Activated CD8-positive, alpha-beta memory T cell treated with anti-CD3 and anti-CD28 coated beads for 1 hour (primary cell): ENCODE measurements around the gene RSU1.

Experiments
- DNase-seq, 2 donors: peaks; one replicate each; pipeline ENCODE4 v3.0.0-alpha.2; 2020; ENCODE audit warnings: low read depth in 1 of 2; ENCODE audit errors: extremely low read depth in 1 of 2

RSU1 gene

DNA sequence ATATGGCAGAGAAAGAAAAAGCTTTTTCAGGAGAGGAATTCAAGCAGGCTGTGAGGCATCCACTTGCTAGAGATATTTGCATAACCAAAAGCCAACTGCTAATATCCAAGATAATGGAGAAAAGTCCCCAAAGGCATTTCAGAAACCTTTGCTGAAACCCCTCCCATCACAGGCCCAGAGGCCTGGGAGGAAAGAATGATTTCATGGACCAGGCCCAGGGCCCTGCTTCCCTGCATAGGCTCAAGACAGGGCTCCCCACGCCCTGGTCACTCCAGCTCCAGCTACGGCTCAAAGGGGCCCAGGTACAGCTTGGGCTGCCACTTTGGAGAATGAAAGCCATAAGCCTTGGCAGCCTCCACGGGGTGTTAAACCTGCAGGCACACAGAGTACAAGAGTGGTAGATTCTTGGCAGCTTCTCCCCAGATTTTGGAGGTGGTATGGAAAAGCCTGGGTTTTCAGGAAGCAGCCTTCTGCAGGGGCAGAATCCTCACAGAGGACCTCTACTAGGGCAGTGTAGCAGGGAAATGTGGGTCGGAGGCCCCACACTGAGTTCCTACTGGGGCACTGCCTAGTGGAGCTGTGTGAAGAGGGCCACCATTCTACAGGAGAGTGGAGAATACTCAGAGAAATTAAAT lies 5.6 kb upstream of the RSU1 start:
- no peak for DNase-seq

DNA sequence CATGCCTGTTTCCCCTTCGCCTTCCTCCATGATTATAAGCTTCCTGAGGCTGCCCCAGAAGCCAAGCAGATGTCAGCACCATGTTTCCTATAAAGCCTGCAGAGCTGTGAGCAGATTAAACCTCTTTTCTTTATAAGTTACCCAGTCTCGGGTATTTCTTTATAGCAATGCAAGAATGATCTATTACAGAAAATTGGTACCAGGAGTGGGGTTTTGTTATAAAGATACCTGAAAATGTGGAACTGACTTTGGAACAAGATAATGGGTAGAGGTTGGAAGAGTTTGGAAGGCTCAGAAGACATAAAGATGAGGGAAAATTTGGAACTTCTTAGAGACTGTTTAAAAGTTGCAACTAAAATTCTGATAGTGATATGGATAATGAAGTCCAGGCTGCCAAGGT lies 4.8 kb upstream of the RSU1 start:
- no peak for DNase-seq

DNA sequence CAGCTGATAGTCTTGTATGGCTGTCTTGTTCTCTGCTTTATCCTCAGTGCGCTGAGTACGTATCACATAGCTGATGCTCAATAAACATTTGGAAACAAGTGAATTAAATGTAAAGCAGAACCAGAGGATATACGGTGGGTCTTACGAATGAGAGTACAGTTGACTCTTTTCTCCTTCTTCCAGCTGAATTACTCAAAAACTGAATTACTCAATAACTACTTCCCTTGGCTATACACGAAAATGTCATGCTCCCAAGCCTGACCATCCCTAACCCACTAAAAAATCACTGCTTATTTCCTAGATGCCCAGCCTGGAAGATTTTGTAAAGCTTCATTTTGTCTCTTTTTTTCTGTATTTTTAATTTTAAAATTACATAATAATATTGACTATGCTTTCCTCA lies 3.2 kb upstream of the RSU1 start:
- DNase-seq = no peak

DNA sequence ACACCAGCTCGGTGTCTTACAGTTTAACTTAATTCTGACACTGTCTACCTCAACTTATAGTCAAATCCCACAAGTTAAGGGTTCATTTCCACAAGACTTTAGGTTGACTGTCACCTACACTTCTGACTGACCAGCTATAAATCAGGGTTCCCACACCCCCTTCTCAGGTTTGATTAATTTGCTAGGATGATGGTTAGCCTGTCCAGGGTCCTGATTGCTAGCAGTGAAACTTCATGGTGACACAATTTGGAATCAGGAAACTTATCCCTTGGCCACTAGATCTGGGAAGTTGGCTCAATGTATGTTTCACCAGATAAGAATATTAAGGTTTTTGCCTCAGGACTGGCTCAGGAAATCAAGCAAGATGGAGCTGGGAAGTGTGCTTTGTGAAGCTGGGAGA lies 2.8 kb upstream of the RSU1 start:
- no peak for DNase-seq

DNA sequence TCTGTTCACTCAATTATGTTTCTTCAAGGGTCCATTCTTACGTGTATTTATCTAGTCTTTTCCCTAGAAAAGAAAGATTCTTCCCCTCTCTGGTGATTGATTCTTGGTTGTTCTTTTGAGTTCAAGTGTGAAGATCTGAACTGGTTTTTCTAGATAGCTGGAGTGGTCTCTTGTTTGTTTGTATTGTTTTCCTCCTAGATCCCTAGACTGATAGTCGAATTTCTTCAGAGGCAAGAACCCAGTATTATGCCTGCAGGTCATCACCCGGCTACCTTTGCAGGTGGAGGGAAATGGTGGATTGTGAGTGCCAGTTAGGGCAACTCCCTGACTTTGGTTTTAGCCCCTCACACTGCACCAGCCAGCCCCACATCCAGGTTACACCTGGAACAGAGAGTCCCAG lies 2.2 kb upstream of the RSU1 start:
- no peak for DNase-seq

DNA sequence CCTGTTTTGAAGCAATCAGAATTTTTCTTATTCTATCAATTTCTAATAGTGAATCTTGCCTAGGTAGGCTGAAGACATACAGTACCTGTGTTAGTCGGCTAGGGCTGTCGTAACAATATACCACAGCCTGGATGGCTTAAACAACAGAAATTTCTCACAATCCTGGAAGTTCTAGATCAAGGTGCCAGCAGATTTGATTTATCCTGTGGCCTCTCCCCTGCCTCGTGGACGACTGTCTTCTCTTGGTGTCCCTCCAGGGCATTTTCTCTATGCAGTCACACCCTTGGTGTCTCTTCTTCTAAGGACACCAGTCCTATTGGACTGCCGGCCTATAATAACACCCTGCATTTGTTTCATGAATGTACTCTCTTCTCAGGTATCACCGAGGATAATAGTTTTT lies 1.8 kb upstream of the RSU1 start:
- DNase-seq = no peak

DNA sequence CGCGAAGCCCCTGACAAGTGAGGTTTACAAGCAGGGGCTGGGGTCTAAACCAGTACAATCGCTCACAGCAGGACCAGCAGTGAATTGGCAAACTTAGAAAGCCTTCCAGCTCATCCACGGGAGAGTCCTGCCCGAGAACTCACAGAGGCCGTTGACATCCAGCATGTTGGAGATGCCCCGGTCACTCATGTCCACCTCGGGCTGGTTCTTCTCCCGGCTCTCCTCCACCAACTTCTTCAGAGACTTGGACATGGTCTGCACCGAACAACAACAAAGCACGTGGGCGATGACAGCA lies 447 bp downstream of the RSU1 start:
- no peak for DNase-seq

DNA sequence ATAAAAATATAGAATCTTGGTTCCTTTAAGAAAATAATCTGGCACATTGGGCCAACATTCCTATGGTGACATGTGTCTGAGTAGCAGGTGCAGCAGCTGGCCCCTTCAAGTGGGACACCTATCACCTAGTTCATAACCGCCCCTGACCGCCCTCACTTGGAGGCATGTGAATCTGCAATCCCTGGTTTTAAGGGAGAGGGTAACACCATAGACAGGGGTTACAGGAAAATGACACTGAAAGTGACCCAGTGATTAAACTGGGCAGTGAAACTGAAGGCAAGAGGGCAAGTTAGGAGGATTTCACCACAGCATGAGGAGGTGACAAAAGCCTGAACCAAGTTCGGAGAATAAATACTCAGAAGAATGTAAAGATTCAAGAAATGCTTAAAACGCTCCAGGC lies 1.1 kb downstream of the RSU1 start:
- no peak for DNase-seq

DNA sequence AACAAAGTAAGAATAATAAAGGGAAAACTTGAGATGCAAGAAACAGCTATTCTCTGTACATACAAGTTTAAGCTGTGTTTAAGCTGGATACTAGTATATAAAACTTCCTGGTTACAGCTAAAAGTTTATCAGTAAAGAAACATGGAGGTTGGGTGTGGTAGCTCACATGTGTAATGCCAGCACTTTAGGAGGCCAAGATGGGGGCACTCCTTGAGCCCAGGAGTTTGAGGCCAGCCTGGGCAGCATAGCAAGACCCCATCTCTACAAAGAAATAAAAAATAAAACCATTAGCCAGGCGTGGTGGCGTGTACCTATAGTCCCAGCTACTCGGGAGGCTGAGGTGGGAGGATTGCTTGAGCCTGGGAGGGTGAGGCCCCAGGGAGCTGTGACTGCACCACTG lies 3.2 kb downstream of the RSU1 start:
- DNase-seq = no peak

DNA sequence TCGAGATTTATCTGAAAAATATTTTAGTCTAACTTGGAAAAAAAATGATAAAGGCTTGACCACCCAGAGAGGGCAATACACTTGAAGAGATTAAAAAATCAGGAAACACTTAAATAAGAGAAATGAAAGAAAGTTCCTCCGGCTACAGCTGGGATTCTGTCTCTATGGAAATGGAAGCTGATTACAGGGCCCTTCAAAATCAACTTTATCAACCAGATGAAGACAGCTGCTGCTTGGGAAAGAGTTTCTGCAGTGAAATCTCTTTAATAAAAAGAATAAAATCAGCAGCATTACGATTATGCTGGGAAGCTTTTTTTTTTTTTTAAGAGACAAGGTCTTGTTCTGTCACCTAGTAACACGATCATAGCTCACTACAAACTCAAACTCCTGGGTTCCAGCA lies 4.5 kb downstream of the RSU1 start:
- no peak for DNase-seq

DNA sequence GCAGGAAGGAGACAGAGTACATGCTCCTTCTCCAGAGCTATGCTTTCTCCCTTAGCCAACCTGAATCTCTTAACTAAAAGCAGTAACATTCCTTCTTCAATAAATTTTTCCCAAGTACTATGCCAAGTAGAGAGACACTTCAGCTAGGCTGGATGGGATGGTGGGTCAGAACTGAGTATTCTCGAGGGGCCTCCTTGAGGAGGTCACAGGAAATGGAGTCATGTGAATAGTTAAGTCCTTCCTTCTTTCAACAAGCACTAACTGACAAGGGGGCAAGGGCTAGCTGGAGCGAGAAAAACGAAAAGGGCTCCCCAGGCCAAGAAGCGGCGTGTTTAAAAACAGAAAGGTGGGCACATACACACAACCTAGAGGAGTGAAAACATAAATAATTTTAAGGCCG lies 5.5 kb downstream of the RSU1 start:
- DNase-seq = no peak

DNA sequence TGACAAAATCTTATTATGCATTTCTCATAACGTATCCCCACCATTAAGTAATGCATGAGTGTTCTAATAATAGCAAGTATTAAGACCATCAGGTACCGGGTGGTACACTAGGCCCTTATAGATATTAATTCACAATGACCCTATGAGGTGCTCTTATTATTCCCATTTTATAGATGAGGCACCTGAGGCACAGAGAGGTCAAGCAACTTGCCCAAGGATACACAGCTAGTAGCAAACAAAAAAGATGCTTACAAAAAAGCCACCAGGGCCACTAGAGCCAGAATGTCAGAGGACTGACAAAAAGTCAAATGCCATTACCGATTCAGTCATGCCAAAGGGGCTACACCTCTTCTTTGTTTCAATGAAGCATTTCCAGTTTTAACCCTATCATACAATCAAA lies 5.9 kb downstream of the RSU1 start:
- no peak for DNase-seq

DNA sequence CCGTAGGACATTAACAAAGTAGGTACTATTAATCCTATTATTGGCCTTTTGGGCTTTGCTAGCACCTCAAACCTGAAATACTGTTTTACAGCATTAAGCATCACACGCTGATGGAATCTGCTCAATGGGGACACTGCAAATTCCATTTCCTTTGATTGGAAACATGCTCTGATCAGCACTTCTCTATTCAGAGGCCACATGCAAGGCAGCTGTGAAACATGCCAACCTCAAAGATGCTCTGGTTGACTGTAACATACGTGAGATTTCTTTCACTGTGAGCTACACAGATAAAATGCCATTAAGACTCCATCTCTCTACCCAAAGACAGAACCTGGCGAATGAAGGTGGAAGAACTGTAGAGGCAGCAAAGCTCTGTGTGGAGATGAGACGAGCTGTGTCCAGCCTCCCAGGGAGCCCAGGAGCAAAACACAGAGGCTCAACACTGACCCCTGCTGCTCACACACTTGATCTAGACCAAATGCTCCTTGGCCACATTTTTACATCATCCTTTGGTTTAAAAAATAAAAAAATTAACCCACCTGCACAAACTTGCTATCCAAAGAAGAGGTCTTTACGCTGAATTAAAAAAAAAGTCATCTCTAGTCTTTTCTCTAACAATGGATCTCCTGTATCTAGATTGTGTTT lies 8.0 kb downstream of the RSU1 start:
- peak in 1 of 2 donors; percentile 29 for DNase-seq

DNA sequence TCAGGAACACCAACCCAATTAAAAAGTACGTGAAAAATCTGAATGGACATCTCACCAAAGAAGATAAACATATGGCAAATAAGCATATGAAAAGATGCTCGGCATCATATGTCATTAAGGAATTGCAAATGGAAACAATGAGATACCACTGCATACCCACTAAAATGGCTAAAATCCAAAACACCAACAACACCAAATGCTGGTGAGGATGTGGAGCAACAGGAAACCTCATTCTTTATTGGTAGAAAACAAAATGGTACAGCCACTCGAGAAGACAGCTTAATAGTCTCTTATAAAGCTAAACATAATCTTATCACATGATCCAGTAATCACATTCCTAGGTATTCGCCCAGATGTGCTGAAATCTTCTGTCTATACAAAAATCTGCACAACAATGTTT lies 13.1 kb downstream of the RSU1 start:
- DNase-seq = no peak

DNA sequence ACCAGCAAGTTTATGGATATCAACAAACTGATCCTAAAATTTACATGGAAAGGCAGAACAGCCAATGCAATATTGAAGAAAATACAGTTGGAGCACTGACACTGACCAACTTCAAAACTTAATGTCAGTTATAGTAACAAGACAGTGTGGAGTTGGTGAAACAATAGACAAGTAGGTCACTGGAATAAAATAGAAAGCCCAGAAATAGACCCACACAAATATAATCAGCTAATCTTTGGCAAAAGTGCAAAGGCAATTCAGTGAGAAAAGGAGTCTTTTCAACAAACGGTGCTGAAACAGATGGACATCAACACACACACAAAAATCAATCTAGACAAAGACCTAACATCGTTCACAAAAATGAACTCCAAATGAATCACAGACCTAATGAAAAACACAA lies 13.8 kb downstream of the RSU1 start:
- no peak for DNase-seq

DNA sequence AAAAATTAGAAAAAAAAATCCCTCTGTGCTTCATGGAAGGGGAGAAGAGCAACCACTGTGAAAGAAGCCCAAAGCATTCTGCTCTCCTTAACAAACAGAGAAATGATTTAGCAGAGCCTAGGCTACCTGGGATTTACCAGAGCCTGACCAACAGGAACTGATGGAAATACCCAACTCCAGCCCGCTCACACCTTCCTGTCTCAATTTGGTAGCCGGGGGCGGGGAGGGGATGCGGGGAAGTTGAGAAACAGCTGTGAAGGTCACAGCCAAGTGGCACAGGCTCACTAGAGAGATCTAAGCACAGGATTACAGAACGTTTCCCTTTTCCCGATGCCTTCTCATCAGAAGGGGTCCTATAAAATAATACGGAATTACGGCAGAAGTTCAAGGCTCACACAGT lies 17.6 kb downstream of the RSU1 start:
- no peak for DNase-seq

DNA sequence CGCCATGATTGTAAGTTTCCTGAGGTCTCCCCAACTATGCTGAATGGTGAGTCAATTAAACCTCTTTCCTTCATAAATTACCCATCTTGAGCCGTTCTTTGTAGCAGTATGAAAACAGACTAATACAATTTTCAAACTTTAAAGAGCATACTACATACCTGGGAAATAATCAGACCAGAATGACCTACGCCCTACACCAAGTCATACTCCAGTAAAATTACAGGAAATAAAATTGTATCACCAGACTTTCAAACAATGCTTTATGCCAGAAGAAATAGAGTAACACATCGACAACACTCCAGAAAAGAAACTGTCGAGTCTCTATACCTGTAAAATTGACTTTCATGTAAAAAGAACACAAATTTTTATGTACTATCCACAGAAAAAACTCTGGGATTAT lies 18.7 kb downstream of the RSU1 start:
- DNase-seq = no peak

DNA sequence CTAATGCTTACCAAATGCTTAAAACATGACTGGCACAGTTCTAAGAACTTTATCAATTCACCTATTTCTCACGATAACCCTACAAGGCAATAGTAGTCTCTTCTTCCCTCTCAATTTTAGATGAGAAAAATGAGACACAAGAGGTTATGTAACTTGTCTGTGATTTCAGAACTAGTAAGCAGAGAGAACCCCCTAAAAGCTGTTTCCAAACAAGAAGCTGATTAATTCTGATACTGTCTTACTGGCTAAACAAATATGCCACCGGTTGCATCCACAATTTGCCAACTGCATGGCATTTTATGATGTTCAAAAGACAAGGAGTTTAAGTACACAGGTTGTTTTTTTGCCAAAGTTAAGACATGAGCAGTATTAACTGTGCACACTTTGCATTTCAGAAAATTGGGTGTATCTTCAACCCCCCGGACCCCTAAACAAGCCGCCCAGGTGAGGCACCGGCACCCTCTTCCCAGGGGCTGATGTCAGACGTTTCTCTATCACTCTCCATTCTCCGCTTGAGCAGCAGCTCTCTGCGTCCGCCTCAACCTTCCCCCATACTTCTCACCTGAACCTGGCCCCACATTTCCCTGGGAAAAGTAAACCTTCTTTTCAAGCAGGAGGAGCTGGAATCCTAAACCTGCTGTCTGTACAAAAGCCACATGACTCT lies 21.7 kb downstream of the RSU1 start:
- no peak for DNase-seq

DNA sequence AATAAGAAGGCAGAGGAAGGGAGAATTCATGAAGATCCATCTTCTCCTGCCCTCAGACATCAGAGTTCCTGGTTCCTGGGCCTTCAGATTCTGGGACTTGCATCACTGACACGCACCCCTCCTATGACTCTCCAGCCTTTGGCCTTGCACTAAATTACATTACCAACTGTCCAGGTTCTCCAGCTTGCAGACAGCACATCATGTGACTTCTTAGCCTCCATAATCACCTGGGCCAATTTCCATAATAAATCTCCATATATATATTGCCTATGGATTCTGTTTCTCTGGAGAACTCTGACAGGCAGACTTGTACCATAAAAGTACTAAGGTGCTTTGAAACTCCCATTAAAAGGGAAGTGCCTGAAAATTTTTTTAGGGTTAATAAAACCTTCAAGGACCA lies 23.2 kb downstream of the RSU1 start:
- DNase-seq = no peak

DNA sequence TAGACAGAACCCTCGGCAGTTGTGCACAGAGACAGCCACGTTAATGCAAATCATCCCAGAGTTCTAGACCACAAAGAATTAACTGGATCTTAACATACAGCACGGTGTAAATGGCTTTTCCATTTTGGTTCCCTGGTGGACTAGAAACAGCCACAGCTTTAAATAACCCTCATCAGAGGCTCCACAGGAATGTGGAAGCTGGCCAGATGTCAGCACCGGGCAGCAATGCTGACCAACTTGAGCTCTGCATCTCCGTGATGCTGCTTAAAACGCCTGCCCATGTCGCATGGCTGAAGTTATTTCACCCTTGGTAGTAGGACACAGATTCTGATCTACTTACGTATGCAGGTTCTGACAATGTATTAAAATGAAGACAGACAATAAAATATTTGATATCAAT lies 24.5 kb downstream of the RSU1 start:
- DNase-seq = no peak

DNA sequence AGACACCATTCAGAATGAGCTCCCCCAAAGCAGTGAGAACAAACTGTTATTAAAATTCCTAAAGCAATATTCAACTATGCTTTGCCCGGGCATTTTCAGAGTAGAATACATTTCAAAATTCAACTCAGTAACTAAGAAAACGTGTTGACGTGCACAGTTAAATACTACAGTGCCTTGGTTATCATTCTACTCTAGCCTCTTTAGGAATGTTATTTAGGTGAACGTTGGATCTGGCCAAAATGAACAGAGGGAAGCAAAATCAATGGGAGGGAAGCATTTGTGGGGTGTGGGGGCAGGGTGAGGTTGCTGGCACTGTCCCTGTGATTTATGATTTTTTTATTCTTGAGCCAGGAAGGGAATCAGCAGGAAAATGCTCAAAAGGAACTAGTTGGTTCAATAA lies 27.5 kb downstream of the RSU1 start:
- DNase-seq = no peak

DNA sequence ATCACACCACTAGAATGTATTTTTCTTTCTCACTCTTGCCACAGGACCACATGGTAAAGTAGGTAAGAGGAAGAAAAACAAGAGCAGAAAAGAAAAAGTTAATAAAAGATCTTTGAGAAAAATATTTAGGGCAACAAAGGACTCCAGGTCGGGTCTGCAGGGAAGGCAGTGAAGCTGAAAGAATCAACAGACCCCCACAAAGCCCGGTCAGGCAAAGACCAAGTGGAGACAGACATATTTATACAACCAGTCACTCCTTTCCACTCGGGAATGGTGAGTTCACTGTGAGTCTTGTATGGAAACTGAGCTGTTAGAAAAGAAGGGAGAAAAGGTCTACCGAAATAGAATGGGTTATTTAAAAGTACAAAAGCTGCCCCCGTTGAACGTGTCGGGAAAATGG lies 28.0 kb downstream of the RSU1 start:
- DNase-seq = no peak

DNA sequence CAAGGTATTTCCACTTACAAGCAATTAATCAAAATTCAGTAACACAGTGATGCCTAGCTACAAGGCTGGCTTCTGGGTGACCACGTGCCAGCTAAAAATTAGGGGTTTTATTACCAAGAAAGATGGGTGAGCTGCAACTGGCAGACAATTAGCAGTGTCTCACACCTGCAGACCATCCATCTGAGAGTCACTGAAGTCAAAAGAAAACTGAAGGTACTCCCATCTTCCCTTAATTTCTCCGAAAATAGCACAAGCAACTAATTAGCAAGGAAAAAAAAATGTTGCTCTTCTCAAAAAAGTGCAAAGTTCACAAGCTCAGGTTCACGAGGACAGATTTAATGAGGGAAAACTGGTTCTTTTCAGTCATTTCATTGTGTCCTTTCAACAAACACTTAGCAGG lies 28.4 kb downstream of the RSU1 start:
- no peak for DNase-seq
